ENCODE measurements around the gene MCEMP1.
A peak's percentile ranks its signal among the peaks of the same experiment; 100 is the strongest.

The MCEMP1 gene, protein sequence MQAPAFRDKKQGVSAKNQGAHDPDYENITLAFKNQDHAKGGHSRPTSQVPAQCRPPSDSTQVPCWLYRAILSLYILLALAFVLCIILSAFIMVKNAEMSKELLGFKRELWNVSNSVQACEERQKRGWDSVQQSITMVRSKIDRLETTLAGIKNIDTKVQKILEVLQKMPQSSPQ

GRCh38 chr19:7676854-7677253 is at the start of gene MCEMP1:
Gene MCEMP1 (plus strand): TSS chr19:7677090. CDS start chr19:7677121, 31 bp downstream.
- peak; percentile 67 to 68 for DNase-seq

GRCh38 chr19:7627166-7627565 is 49.7 kb upstream of the MCEMP1 start:
- no peak for DNase-seq

- DNase-seq = no peak
Measured at GRCh38 chr19:7628589-7629311, 48.1 kb upstream of the MCEMP1 start.

DNA sequence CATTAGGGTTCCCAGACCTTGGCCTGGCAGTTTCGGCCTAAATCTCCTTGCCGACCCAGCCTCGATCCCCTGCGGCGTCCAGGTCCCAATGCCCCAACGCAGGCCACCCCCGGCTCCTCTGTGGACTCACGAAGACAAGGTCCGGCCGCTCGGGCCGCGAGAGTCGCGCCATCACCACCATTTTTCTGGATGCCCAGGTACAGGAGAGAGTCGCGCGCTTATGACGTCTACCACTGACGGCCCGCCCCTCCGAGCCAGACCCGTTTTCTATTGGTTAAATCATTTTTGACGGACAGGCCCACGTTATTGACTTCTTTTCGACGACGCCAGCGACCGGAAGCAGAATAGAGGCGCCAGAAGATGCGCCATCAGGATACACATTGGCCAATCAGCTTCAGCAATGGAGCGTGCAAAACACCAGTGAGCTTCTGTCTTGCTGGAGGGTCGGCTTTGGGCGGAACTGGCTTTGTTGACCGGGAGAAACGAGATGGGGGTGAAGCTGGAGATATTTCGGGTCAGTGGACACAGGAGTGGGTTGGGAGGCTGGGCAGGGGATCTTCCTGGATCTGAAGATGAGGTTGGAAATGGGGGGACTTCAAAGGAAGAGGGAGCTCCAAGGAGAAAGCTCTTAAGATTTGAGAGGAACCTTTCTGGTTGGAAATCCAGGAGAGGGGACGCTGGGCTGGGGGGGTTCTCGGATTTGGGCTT is 47.4 kb upstream of the MCEMP1 start, which contains the start of the genes PET100 and XAB2:
Gene PET100 (plus strand): TSS at position 447 of the 708 bp plus-strand sequence. CDS start 41 bp downstream, at position 488.
Gene XAB2 (minus strand): TSS at position 199 of the 708 bp plus-strand sequence. CDS start 18 bp downstream, at position 181.
- peak; percentile 98 to 99 for DNase-seq

- no peak for DNase-seq
Measured at GRCh38 chr19:7631577-7631976, 45.3 kb upstream of the MCEMP1 start.

DNA sequence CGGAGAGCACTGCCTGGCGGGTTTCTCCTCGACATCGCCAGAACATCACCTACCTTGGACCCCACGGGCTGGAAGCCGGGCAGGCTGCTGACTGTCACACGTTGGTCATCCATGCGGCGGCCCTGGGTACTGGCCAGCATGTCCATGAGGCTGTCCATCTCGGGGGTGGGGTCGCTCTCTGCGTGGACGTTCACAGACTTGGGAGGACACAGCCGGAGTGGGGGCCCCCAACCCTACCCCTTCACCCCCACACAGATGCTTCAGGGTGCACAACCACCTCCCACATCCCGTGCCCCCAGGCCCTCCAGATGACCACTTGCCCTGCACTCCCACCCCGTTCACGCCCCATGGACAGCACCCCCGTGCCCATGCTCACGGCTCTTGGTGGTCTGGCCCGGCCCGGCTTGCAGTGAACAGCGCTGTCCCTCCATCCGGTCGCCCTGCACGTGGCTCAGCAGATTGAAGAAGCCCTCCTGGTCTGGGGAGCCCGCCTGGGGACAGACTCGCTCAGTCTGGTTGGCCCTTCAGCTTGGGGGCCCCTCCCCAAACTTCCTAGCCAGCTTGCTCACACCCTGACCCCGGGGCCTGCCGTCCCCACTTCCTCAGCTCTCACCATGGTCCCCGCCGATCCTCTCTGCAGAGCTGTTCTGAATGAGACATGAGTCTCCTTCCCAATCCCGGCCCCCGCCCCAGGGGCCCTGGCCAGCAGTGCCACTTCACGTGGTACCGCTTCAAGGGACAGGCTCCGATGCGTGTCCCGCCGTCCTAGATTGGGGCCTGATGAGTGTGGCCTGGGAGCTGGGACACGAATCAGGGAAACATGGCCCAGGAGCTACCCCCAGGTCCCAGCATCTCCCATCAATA is 44.3 kb upstream of the MCEMP1 start:
- no peak for DNase-seq

DNA sequence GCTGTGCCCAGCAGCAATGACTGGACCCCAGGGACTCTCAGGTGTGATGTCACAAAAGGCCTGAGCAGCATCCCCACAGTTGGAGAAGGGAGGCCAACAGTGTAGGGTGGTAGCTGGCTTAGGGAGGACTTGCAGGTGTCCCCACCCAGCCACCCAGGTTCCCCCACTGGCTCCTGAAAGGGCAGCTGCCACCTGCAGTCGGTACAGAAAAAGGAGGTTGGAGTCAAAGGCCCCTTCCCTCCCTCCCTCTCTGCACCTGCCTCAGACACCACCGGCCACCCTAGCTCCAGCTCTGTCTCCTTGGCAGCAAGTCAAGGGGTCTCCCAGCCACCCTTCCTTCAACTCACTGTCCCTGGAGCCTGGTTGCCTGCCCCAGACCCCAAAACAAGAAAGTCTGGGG is 43.2 kb upstream of the MCEMP1 start, which contains the start of gene PCP2:
Gene PCP2 (minus strand): TSS at position 22 of the 400 bp plus-strand sequence. CDS start 262 bp downstream, outside the sequence.
- no peak for DNase-seq

- DNase-seq = no peak
Measured at GRCh38 chr19:7635670-7636069, 41.2 kb upstream of the MCEMP1 start.

DNA sequence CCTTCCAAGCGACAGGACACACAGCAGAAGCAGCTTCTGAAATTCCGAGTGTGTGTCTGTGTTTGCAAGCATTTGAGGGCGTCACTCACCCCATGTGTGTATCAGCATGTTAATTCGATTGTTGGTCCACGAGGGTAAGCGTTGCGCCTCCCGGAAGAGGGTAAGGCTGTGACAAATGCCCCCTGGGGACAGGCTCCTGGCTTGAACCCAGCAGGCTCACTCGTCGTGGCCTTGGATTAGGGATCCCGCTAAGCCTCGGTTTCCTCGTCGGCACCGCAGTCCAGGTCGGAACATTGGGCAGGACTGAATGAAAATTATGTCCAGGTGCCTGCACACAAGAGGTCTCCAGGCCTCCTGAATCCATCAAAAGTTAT is 40.6 kb upstream of the MCEMP1 start:
- DNase-seq = no peak

- DNase-seq = peak; percentile 26 to 47
Measured at GRCh38 chr19:7636691-7637373, 40.1 kb upstream of the MCEMP1 start, which contains the start of gene STXBP2. Gene STXBP2 (plus strand): TSS chr19:7637110. CDS start chr19:7637150, 40 bp downstream.

- no peak for DNase-seq
Measured at GRCh38 chr19:7637374-7638256, 39.3 kb upstream of the MCEMP1 start.

DNA sequence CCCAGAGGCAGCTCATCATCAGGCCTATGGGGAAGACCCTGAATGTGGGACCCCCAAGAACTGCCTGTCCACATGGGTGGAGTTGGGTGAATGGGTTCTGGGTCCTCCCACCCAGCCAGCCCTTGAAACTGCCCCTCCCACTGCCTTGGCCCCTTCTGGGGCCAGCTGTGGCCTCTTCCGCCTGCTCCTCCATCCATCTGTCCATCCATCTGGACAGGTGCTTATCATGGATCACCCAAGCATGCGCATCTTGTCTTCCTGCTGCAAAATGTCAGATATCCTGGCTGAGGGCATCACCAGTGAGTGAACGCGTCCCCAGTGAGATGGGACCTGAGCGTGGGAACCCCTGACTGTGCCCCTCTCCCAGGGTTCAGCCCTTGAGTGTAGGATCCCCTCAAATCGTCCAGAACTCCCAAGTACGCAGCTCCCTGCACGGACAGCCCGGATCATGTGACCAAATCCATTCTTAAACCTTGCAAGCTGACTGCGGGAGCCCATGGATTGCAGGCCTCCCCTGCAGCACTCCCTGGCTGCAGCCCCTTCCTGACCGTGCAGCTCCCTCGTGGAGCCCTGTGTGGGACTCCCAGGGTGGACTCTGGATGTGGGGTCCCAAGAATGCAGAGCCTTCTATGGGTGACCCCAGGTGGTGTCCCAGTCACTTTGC is 38.0 kb upstream of the MCEMP1 start:
- DNase-seq = no peak

GRCh38 chr19:7639863-7640348 is 37.0 kb upstream of the MCEMP1 start:
- DNase-seq = no peak

DNA sequence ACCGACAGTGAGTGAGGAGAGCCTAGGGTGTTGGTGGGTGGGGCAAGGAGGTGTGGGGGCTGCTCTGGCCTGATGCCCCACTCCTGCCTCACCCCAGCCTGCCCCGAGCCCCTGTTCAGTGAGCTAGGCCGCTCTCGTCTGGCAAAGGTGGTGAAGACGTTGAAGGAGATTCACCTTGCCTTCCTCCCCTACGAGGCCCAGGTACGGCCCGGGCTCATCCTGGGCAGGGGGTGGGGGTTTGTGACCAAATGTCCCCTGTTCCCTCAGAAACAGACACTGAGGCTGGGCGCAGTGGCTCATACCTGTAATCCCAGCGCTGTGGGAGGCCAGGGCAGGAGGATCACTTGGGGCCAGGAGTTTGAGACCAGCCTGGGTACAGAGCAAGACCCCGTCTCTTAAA is 36.1 kb upstream of the MCEMP1 start:
- DNase-seq = no peak

GRCh38 chr19:7641290-7642276 is 35.3 kb upstream of the MCEMP1 start:
- DNase-seq = no peak

- DNase-seq = no peak
Measured at GRCh38 chr19:7642295-7643030, 34.4 kb upstream of the MCEMP1 start.

DNA sequence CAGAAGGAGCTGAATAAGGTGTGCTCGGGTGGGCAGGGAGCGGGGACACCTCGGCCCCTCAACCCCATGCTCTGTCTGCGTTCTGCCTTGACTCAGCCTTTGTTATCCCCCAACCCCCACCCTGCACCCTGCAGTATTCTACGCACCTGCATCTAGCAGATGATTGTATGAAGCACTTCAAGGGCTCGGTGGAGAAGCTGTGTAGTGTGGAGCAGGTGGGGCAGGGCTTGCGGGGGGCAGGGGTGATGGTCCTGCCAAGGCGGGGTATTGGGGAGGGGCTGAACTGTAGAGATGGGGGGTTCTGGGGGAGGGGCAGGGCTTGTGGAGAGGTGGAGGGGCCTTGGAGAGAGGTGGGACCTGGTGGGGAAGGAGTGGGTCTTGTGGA is 33.9 kb upstream of the MCEMP1 start:
- DNase-seq = no peak

All from AML-193 (cell line).